Transverse colon (tissue), 3 donors: Measurements from ENCODE around the gene SUGCT.

Experiments
- EP300 ChIP-seq: sonication (generic); formaldehyde crosslinking; IDR thresholded peaks from one replicate; pipeline ENCODE4 v1.6.1; 2017; ENCODE audit warnings: antibody characterized with exemption, low read depth
- POLR2A ChIP-seq: fragments of 450-650 bp; IDR thresholded peaks from one replicate; pipeline ENCODE4 v1.6.1; 2016; ENCODE audit warnings: antibody characterized with exemption, mild to moderate bottlenecking, moderate library complexity
- TF ChIP-seq, protein P1 (sequence below), 5 experiments: fragments of 200-600 bp in 3 of 5; fragments of 450-650 bp in 2 of 5; sonication (generic) in 3 of 5; IDR thresholded peaks; 1 replicate in 2 of 5; 2 replicates in 3 of 5; pipeline ENCODE4 v1.5.1; 2016 to 2017; ENCODE audit warnings: antibody characterized with exemption in 5 of 5, inconsistent platforms in 3 of 5, mild to moderate bottlenecking in 2 of 5, moderate library complexity in 1 of 5

GRCh38 chr7:40654171-40654570, 519.4 kb downstream of the SUGCT start:
- TF ChIP-seq POLR2A: no peak
- TF ChIP-seq, protein P1, sequence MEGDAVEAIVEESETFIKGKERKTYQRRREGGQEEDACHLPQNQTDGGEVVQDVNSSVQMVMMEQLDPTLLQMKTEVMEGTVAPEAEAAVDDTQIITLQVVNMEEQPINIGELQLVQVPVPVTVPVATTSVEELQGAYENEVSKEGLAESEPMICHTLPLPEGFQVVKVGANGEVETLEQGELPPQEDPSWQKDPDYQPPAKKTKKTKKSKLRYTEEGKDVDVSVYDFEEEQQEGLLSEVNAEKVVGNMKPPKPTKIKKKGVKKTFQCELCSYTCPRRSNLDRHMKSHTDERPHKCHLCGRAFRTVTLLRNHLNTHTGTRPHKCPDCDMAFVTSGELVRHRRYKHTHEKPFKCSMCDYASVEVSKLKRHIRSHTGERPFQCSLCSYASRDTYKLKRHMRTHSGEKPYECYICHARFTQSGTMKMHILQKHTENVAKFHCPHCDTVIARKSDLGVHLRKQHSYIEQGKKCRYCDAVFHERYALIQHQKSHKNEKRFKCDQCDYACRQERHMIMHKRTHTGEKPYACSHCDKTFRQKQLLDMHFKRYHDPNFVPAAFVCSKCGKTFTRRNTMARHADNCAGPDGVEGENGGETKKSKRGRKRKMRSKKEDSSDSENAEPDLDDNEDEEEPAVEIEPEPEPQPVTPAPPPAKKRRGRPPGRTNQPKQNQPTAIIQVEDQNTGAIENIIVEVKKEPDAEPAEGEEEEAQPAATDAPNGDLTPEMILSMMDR (IDR thresholded peaks at IDR 0.05): no peak
- no peak for TF ChIP-seq EP300
